Superior temporal gyrus (tissue), 1 donor: ENCODE data around the gene CCL20.
"Not testable (repeated sequence)": the region's sequence is repeated elsewhere in the genome, so short reads cannot be mapped to it uniquely, and the experiment has no call there.

Source experiments
- DNase-seq: peaks from one replicate; pipeline ENCODE4 v3.0.0-alpha.2; 2016; ENCODE audit errors: extremely low spot score

Gene CCL20

GRCh38 chr2:227834423-227834822, 20.8 kb downstream of the CCL20 start:
- no peak for DNase-seq

- DNase-seq: no peak
These were observed 21.4 kb downstream of the CCL20 start for GRCh38 chr2:227834916-227835650.

- not testable (repeated sequence) for DNase-seq
These were observed 25.9 kb downstream of the CCL20 start for GRCh38 chr2:227839339-227840129.

- DNase-seq: no peak
These were observed 33.2 kb downstream of the CCL20 start for GRCh38 chr2:227846831-227847230.

- DNase-seq: no peak
These were observed 34.5 kb downstream of the CCL20 start for GRCh38 chr2:227848146-227848545.

- no peak for DNase-seq
These were observed 34.9 kb downstream of the CCL20 start for GRCh38 chr2:227848586-227848985.

- DNase-seq: no peak
These were observed 36.3 kb downstream of the CCL20 start for GRCh38 chr2:227849906-227850305.

GRCh38 chr2:227853204-227853629, 39.6 kb downstream of the CCL20 start:
- no peak for DNase-seq

GRCh38 chr2:227853765-227854271, 40.2 kb downstream of the CCL20 start:
- DNase-seq: no peak

- DNase-seq: no peak
These were observed 41.8 kb downstream of the CCL20 start for GRCh38 chr2:227855440-227855839.

GRCh38 chr2:227856697-227857096, 43.1 kb downstream of the CCL20 start:
- no peak for DNase-seq

GRCh38 chr2:227860221-227860641, 46.6 kb downstream of the CCL20 start:
- DNase-seq: peak; percentile 79

- DNase-seq: peak; percentile 44
These were observed 47.4 kb downstream of the CCL20 start for GRCh38 chr2:227861011-227861410.

- peak; percentile 77 for DNase-seq
These were observed 48.6 kb downstream of the CCL20 start for GRCh38 chr2:227862227-227862740.

GRCh38 chr2:227862741-227863588, 49.3 kb downstream of the CCL20 start:
- no peak for DNase-seq

- DNase-seq: peak; percentile 40
These were observed 50.6 kb downstream of the CCL20 start for GRCh38 chr2:227864161-227864756.

- DNase-seq: no peak
These were observed 51.6 kb downstream of the CCL20 start for GRCh38 chr2:227865291-227865690.
